Neural progenitor cell (in vitro differentiated cells): Measurements from ENCODE around the gene FARS2.

Source experiments
- EZH2 ChIP-seq: fragments of 200-600 bp; sonication (generic); IDR thresholded peaks from 2 replicates; pipeline ENCODE4 v1.6.1; 2017; ENCODE audit warnings: antibody characterized with exemption, mild to moderate bottlenecking, moderate library complexity
- EZH2phosphoT487 ChIP-seq: fragments of 200-600 bp; sonication (generic); IDR thresholded peaks from 2 replicates; pipeline ENCODE4 v1.6.1; 2017; ENCODE audit warnings: antibody characterized with exemption
- TF ChIP-seq, protein P1 (sequence below): fragments of 200-600 bp; sonication (generic); IDR thresholded peaks from 2 replicates; pipeline ENCODE4 v1.5.1; 2017; ENCODE audit warnings: antibody characterized with exemption, mild to moderate bottlenecking

DNA sequence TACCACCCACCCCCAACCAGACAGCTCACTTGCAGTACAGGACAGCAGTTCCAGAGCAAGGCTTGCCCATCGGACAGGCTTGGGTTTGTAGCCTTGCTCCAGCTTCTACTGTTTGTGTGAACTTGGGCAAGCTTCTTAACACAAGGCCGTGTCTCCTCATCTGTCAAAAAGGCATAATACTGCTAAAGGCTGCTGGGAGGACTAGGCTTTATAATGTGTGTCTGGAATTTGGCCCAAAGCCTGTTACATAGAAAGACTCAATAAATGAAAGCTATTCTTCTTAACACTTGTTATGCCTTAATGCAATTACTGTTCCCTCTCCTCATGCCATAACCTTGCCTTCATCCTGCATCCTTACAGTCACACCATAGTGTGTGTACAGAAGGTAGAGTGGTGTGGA, 44.0 kb upstream of the FARS2 start:
- TF ChIP-seq EZH2: no peak
- TF ChIP-seq, protein P1, sequence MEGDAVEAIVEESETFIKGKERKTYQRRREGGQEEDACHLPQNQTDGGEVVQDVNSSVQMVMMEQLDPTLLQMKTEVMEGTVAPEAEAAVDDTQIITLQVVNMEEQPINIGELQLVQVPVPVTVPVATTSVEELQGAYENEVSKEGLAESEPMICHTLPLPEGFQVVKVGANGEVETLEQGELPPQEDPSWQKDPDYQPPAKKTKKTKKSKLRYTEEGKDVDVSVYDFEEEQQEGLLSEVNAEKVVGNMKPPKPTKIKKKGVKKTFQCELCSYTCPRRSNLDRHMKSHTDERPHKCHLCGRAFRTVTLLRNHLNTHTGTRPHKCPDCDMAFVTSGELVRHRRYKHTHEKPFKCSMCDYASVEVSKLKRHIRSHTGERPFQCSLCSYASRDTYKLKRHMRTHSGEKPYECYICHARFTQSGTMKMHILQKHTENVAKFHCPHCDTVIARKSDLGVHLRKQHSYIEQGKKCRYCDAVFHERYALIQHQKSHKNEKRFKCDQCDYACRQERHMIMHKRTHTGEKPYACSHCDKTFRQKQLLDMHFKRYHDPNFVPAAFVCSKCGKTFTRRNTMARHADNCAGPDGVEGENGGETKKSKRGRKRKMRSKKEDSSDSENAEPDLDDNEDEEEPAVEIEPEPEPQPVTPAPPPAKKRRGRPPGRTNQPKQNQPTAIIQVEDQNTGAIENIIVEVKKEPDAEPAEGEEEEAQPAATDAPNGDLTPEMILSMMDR: no peak
- TF ChIP-seq EZH2phosphoT487: no peak
